NK-92 (cell line): ENCODE data around the gene TBC1D20.
"Not testable (repeated sequence)": the region's sequence is repeated elsewhere in the genome, so short reads cannot be mapped to it uniquely, and the experiment has no call there.

ENCODE experiments used
- DNase-seq: peaks from one replicate; lab custom pipeline; 2025; ENCODE audit not compliant: unreplicated experiment; lab: John Stamatoyannopoulos, UW

TBC1D20 gene

GRCh38 chr20:476561-477249, 14.4 kb upstream of the TBC1D20 start:
- DNase-seq: not testable (repeated sequence)

GRCh38 chr20:475463-476357, 13.4 kb upstream of the TBC1D20 start:
- no peak for DNase-seq

GRCh38 chr20:474581-474980, 12.2 kb upstream of the TBC1D20 start:
- no peak for DNase-seq

- no peak for DNase-seq
Observed at GRCh38 chr20:472889-473292, 10.6 kb upstream of the TBC1D20 start.

GRCh38 chr20:472137-472846, 10.0 kb upstream of the TBC1D20 start:
- DNase-seq: no peak

GRCh38 chr20:469746-470490, 7.6 kb upstream of the TBC1D20 start:
- no peak for DNase-seq

- DNase-seq: no peak
Observed at GRCh38 chr20:467755-468154, 5.4 kb upstream of the TBC1D20 start.

GRCh38 chr20:461254-462198, 807 bp downstream of the TBC1D20 start:
- no peak for DNase-seq

- no peak for DNase-seq
Observed at GRCh38 chr20:460707-461106, 1.6 kb downstream of the TBC1D20 start.

GRCh38 chr20:460180-460579, 2.2 kb downstream of the TBC1D20 start:
- DNase-seq: no peak

GRCh38 chr20:458776-459175, 3.6 kb downstream of the TBC1D20 start:
- no peak for DNase-seq

- no peak for DNase-seq
Observed at GRCh38 chr20:454951-455350, 7.4 kb downstream of the TBC1D20 start.

GRCh38 chr20:452021-452420, 10.3 kb downstream of the TBC1D20 start:
- DNase-seq: not testable (repeated sequence)

GRCh38 chr20:445514-446336, 16.6 kb downstream of the TBC1D20 start:
- no peak for DNase-seq

GRCh38 chr20:444862-445426, 17.4 kb downstream of the TBC1D20 start:
- DNase-seq: no peak

- no peak for DNase-seq
Observed at GRCh38 chr20:444117-444516, 18.2 kb downstream of the TBC1D20 start.

- DNase-seq: no peak
Observed at GRCh38 chr20:443223-443775, 19.0 kb downstream of the TBC1D20 start.

- DNase-seq: no peak
Observed at GRCh38 chr20:440636-441035, 21.7 kb downstream of the TBC1D20 start.
